BJ (cell line): ENCODE measurements around the gene CRIP3. TPM values are rescaled to one million over a fixed set of nuclear protein-coding genes. Genes with fewer than 3 reads are reported as not detected.
"Not testable (repeated sequence)": the region's sequence is repeated elsewhere in the genome, so short reads cannot be mapped to it uniquely, and the experiment has no call there.

Experiments
- CTCF ChIA-PET: fragments of 350-600 bp; formaldehyde crosslinking; extraction: SDS; loops from one replicate; lab custom pipeline; 2021; ENCODE audit warnings: antibody characterized with exemption, inconsistent platforms; lab: Yijun Ruan, JAX
- POLR2A ChIA-PET: fragments of 300-600 bp; sonication (Branson Sonifier 250); formaldehyde crosslinking; extraction: SDS; loops from one replicate; lab custom pipeline; 2021; ENCODE audit warnings: antibody characterized with exemption; lab: Charles Lee
- DNase-seq: peaks from one replicate; pipeline ENCODE4 v3.0.0-alpha.2; 2011; ENCODE audit warnings: low read depth
- H3K27me3 ChIP-seq: 2 replicates; pipeline ENCODE4 v1.6.0; 2011; ENCODE audit warnings: low read length; ENCODE audit not compliant: control insufficient read depth, insufficient read depth
- H3K36me3 ChIP-seq: 2 replicates; pipeline ENCODE4 v1.5.1; 2011; ENCODE audit warnings: low read length; ENCODE audit not compliant: control insufficient read depth, insufficient read depth
- H3K4me3 ChIP-seq: 2 replicates; pipeline ENCODE4 v1.5.1; 2011; ENCODE audit warnings: low read depth, mild to moderate bottlenecking, control low read depth, low read length
- polyA minus RNA-seq: library from RNA; depleted of rRNA, polyadenylated mRNA; stranded (reverse); fragments of >200 nt; gene quantifications from 2 replicates; pipeline ENCODE4 v1.2.3, GENCODE V29; 2011; rRNA and poly(A)+ RNA removed
- polyA plus RNA-seq: library from polyadenylated mRNA; depleted of rRNA; stranded (reverse); fragments of >200 nt; gene quantifications from 2 replicates; pipeline ENCODE4 v1.2.3, GENCODE V29; 2011; rRNA removed
- TF ChIP-seq, protein P1 (sequence below): IDR thresholded peaks from 2 replicates; pipeline ENCODE4 v1.5.1; 2011; ENCODE audit warnings: low read depth, mild to moderate bottlenecking, control low read depth, inconsistent platforms, low read length, moderate library complexity; ENCODE audit not compliant: insufficient read depth

CRIP3 gene, protein sequence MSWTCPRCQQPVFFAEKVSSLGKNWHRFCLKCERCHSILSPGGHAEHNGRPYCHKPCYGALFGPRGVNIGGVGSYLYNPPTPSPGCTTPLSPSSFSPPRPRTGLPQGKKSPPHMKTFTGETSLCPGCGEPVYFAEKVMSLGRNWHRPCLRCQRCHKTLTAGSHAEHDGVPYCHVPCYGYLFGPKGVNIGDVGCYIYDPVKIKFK
- polyA plus RNA-seq (not detected in 2 replicates), polyA minus RNA-seq (not detected in 2 replicates)

DNA sequence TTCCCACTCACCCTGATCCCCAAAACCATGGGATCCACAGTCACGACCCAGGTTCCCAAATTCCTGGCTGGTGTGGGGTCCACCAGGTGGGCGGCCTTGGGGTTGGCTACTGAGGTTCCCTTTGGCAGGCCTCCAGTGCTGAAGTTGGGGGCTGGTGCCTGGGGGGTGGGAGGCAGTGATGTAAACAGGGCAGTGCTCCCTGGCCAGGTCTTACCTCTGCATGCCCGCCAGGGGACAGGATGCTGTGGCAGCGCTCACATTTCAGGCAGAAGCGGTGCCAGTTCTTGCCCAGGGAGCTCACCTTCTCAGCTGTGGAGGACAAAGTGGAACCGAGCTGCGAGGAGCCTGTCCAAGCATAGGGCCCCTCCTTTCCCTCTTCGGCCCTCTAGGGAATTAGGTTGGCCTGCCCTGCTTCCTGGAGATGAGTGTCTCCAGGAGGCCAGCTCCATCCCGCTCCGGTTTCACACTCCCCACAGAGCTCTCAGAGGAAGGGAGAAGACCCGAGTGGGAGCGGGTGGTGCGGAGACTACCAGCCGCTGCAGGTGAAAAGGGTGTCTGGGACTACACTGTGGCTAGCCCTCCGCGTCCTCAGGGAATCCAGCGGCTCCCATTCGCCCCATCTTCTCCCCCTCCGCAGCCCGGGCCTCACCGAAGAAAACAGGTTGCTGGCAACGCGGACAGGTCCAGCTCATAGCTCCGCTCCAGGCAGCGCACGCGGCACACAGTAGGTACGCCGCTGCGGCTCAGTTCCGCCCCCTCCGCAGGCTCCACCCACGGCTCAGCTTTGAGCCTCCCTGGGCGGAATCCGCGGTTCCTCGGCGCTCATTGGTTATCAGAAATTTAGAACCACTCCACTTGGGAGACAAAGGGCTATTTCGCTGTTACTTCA lies at the start of gene CRIP3:
Gene CRIP3 (minus strand): TSS at position 726 of the 889 bp plus-strand sequence. CDS start 34 bp downstream, at position 692.
- DNase-seq: no peak
- H3K36me3 ChIP-seq: no peaks in the 10 kb centered on the region
- peak within 1 kb of the TSS; percentile 25 for H3K4me3 ChIP-seq
- CTCF ChIA-PET: interaction anchor here (1.5 to 2.0 kb wide), 3 partner anchors 9 to 406 kb away, joined by 3 to 7 read pairs (median 3); no protein-coding TSS in a partner anchor
- TF ChIP-seq, protein P1, sequence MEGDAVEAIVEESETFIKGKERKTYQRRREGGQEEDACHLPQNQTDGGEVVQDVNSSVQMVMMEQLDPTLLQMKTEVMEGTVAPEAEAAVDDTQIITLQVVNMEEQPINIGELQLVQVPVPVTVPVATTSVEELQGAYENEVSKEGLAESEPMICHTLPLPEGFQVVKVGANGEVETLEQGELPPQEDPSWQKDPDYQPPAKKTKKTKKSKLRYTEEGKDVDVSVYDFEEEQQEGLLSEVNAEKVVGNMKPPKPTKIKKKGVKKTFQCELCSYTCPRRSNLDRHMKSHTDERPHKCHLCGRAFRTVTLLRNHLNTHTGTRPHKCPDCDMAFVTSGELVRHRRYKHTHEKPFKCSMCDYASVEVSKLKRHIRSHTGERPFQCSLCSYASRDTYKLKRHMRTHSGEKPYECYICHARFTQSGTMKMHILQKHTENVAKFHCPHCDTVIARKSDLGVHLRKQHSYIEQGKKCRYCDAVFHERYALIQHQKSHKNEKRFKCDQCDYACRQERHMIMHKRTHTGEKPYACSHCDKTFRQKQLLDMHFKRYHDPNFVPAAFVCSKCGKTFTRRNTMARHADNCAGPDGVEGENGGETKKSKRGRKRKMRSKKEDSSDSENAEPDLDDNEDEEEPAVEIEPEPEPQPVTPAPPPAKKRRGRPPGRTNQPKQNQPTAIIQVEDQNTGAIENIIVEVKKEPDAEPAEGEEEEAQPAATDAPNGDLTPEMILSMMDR: no peak
- POLR2A ChIA-PET: no interaction called here
- H3K27me3 ChIP-seq: peaks cover 7% of the 10 kb centered on the region

DNA sequence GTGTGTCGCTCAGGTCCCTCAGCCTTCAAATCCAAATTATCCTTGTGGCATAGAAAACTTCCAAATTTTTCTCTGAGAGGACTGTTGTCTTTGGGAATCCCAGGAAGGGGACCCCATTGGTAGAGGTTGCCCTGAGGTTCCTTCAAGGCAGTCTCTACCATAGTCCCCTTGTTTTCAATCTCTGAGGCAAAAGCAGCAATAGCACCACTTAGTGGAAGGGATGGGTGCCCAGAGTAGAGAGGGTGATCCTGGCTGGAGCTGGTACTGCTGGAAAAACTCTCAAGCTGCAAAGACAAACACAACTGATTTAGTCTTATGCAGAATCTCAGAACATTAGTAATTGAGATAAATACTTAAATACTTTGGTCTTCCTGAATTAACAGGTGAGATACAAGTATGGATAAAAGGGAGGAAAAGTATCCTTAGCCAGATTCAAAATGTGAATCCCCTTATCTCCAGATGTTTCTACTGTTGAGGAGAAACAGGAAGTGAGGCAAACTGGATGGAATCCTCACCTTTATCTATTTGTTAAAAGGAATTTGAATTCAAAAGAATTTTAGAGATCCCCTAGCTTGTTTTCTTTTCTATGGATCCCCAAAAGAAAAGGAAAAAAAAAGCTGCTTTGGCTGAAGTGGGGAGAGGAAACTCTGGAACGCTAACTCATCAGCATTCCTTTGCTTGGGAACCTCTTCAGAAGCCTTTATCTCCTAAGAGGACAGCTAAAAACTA lies 47.4 kb upstream of the CRIP3 start:
- Histone ChIP-seq H3K4me3 (no peak overlapping the region), H3K27me3 (no peaks in the 10 kb centered on the region), H3K36me3 (peaks cover 12% of the 10 kb centered on the region)
- DNase-seq: no peak
- ChIA-PET POLR2A (interaction anchor here (0.7 kb wide), 1 partner anchor 14 kb away, joined by 3 read pairs; no protein-coding TSS in a partner anchor), CTCF (interaction anchor here (0.6 to 1.1 kb wide), 6 partner anchors 21 to 154 kb away, joined by 3 to 5 read pairs (median 4); no protein-coding TSS in a partner anchor)
- TF ChIP-seq, protein P1: peak; percentile 19; the same call in 1 of the 2 replicates

DNA sequence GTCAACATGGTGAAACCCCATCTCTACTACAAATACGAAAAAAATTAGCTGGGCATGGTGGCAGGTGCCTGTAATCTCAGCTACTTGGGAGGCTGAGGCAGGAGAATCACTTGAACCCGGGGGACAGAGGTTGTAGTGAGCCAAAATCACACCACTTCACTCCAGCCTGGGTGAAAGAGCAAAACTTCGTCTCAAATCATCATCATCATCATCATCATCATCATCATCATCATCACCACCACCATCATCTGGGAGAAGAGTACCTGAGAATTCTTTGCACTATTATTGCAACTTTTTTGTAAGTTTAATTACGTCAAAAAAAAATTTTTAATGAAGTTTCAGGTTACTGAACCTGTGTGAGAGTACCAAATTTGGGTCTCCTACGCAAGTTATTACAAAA lies 43.3 kb upstream of the CRIP3 start:
- CTCF ChIA-PET: interaction anchor here (0.6 to 0.9 kb wide), 2 partner anchors 60 to 155 kb away, joined by 3 read pairs; no protein-coding TSS in a partner anchor

DNA sequence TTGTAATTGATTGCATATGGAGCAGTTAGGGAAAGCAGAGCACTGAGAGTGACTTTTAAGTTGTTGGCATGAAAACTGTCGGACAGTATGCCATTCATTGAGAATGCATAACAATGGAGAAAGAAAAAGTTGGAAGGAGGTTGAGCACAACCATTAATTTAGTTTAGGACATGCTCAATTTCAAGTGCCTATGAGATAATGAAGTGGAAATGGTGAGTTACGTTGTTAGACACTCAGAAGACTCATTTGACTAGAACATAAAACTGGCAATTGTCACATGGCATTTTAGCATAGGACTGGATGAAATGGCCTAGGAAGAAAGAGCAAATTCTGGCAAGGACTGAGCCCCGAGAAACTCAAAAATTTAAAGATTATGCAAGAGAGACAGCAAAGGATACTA lies 38.8 kb upstream of the CRIP3 start:
- no peak for DNase-seq
- ChIA-PET POLR2A (no interaction called here), CTCF (no interaction called here)
- Histone ChIP-seq H3K27me3 (no peaks in the 10 kb centered on the region), H3K4me3 (no peak overlapping the region), H3K36me3 (peaks cover 8% of the 10 kb centered on the region)
- TF ChIP-seq, protein P1: no peak

More for the DNA sequence above, 43.3 kb upstream of the CRIP3 start:
- POLR2A ChIA-PET, DNase-seq, H3K4me3 ChIP-seq, H3K27me3 ChIP-seq: not testable (repeated sequence)
- H3K36me3 ChIP-seq: peaks cover 14% of the 10 kb centered on the region

DNA sequence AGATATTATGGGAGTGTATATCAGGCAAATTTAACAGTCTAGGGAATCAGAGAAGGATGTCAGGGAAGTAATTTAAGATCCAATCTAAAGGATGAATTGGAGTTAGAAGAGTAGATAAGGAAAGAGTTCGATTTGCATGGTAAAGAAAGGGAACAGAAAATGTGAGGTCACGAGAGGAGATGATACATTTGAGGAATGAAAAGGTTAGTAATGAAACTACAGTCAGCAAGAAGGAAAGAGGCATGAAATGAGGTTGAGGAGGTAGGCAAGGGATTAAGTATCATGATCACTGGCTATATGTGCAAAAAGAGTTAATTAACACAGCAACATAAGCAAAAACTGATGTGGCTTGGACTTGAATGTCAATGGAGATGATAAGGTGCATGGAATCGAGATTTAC lies 38.4 kb upstream of the CRIP3 start:
- ChIA-PET CTCF (no interaction called here), POLR2A (interaction anchor here (0.6 kb wide), 1 partner anchor 13 kb away, joined by 7 read pairs; no protein-coding TSS in a partner anchor)
- H3K36me3 ChIP-seq: peaks cover 8% of the 10 kb centered on the region
- TF ChIP-seq, protein P1: no peak
- DNase-seq: no peak
- no peaks in the 10 kb centered on the region for H3K27me3 ChIP-seq
- H3K4me3 ChIP-seq: no peak overlapping the region

DNA sequence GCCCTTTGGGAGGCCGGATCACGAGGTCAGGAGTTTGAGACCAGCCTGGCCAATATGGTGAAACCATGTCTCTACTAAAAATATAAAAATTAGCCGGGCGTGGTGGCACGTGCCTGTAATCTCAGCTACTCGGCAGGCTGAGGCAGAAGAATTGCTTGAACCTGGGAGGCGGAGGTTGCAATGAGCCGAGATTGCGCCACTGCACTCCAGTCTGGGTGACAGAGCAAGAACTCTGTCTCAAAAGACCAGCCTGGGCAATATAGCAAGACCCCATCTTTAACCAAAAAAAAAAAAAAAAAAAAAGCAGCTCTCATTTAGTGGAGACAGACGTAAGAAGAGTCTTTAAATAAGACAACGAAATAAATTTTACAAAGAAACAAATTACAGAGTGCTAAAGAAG lies 37.6 kb upstream of the CRIP3 start:
- not testable (repeated sequence) for H3K36me3 ChIP-seq, DNase-seq, H3K4me3 ChIP-seq, H3K27me3 ChIP-seq
- ChIA-PET POLR2A (interaction anchor here (0.6 kb wide), 1 partner anchor 14 kb away, joined by 7 read pairs; no protein-coding TSS in a partner anchor), CTCF (interaction anchor here (3.0 kb wide), 1 partner anchor 11 kb away, joined by 13 read pairs; no protein-coding TSS in a partner anchor)
